Pulmonary artery endothelial cell (primary cell): ENCODE data around the gene BMP8B. TPM values are rescaled to one million over a fixed set of nuclear protein-coding genes. Genes with fewer than 3 reads are reported as not detected.
"Not testable (repeated sequence)": the region's sequence is repeated elsewhere in the genome, so short reads cannot be mapped to it uniquely, and the experiment has no call there.

Experiments used
- DNase-seq: peaks from one replicate; pipeline ENCODE4 v3.0.0-alpha.2; 2011; ENCODE audit warnings: low read depth, low spot score
- total RNA-seq: library from RNA; depleted of rRNA; stranded (reverse); fragments of >200 nt; gene quantifications from 2 replicates; pipeline ENCODE4 v1.2.3, GENCODE V29; 2014

Gene BMP8B
- total RNA-seq, 1 donor from 2014 or later, result 0.07 TPM

GRCh38 chr1:39812913-39813312 lies 24.2 kb upstream of the BMP8B start:
- DNase-seq, result no peak

GRCh38 chr1:39808784-39809517 lies 20.3 kb upstream of the BMP8B start:
- no peak for DNase-seq

- DNase-seq, result no peak
Observed at GRCh38 chr1:39805385-39805784, 16.7 kb upstream of the BMP8B start.

GRCh38 chr1:39802496-39803260 lies 14.0 kb upstream of the BMP8B start:
- no peak for DNase-seq

- no peak for DNase-seq
Observed at GRCh38 chr1:39800471-39800835, 11.8 kb upstream of the BMP8B start.

GRCh38 chr1:39799770-39800470 lies 11.3 kb upstream of the BMP8B start:
- no peak for DNase-seq

- DNase-seq, result not testable (repeated sequence)
Observed at GRCh38 chr1:39798859-39799769, 10.4 kb upstream of the BMP8B start.

GRCh38 chr1:39795651-39796050 lies 7.0 kb upstream of the BMP8B start:
- no peak for DNase-seq

- no peak for DNase-seq
Observed at GRCh38 chr1:39791838-39792237, 3.2 kb upstream of the BMP8B start.

- DNase-seq, result no peak
Observed at GRCh38 chr1:39789571-39790110, 976 bp upstream of the BMP8B start.

GRCh38 chr1:39788426-39788757 lies 273 bp downstream of the BMP8B start:
- no peak for DNase-seq

- DNase-seq, result not testable (repeated sequence)
Observed at GRCh38 chr1:39787964-39788363, 701 bp downstream of the BMP8B start.

- no peak for DNase-seq
Observed at GRCh38 chr1:39787468-39787867, 1.2 kb downstream of the BMP8B start.

- not testable (repeated sequence) for DNase-seq
Observed at GRCh38 chr1:39787108-39787375, 1.6 kb downstream of the BMP8B start.

- DNase-seq, result not testable (repeated sequence)
Observed at GRCh38 chr1:39786303-39787107, 2.2 kb downstream of the BMP8B start.

- not testable (repeated sequence) for DNase-seq
Observed at GRCh38 chr1:39782685-39783084, 6.0 kb downstream of the BMP8B start.

GRCh38 chr1:39782103-39782502 lies 6.6 kb downstream of the BMP8B start:
- DNase-seq, result no peak

- no peak for DNase-seq
Observed at GRCh38 chr1:39781349-39781715, 7.3 kb downstream of the BMP8B start.

- DNase-seq, result no peak
Observed at GRCh38 chr1:39779821-39780220, 8.8 kb downstream of the BMP8B start.

- no peak for DNase-seq
Observed at GRCh38 chr1:39779137-39779536, 9.5 kb downstream of the BMP8B start.
